Gastroesophageal sphincter (tissue), 4 donors: ENCODE results near the gene NR3C2. TPM values are rescaled to one million over a fixed set of nuclear protein-coding genes. Genes with fewer than 3 reads are reported as not detected.

Source experiments
- ATAC-seq: fragments of 150-250 bp; one replicate; pipeline ENCODE4 v1.9.1; 2016; ENCODE audit warnings: mild to moderate bottlenecking, moderate library complexity
- H3K27ac ChIP-seq, 4 donors: fragments of 200-600 bp; sonication (generic) in 3 of 4; 1 replicate in 3 of 4; 2 replicates in 1 of 4; pipeline ENCODE4 v1.5.1; 2016 to 2019
- H3K27me3 ChIP-seq: fragments of 200-600 bp; sonication (generic); one replicate; pipeline ENCODE4 v1.5.1; 2019
- H3K36me3 ChIP-seq, 2 donors: fragments of 200-600 bp; sonication (generic); one replicate each; pipeline ENCODE4 v1.5.1; 2019; ENCODE audit warnings: control low read depth in 1 of 2
- H3K4me1 ChIP-seq, 3 donors: fragments of 200-600 bp; sonication (generic); 1 replicate in 2 of 3; 2 replicates in 1 of 3; pipeline ENCODE4 v1.5.1; 2016 to 2019; ENCODE audit warnings: control low read depth in 2 of 3
- H3K4me3 ChIP-seq, 2 donors: fragments of 200-600 bp; sonication (generic); one replicate each; pipeline ENCODE4 v1.5.1; 2019; ENCODE audit warnings: mild to moderate bottlenecking in 1 of 2, moderate library complexity in 1 of 2
- H3K9me3 ChIP-seq, 3 donors: fragments of 200-600 bp; sonication (generic); one replicate each; pipeline ENCODE4 v1.5.1; 2017 to 2019; ENCODE audit warnings: control low read depth in 2 of 3
- CTCF ChIP-seq, 4 experiments: fragments of 200-600 bp in 2 of 4; fragments of 450-650 bp in 2 of 4; sonication (generic) in 1 of 4; IDR thresholded peaks; one replicate each; pipeline ENCODE4 v1.5.1; 2017 to 2019; ENCODE audit warnings: antibody characterized with exemption in 4 of 4, mild to moderate bottlenecking in 2 of 4, moderate library complexity in 2 of 4
- EP300 ChIP-seq: sonication (generic); formaldehyde crosslinking; IDR thresholded peaks from one replicate; pipeline ENCODE4 v1.6.1; 2017; ENCODE audit warnings: antibody characterized with exemption, mild to moderate bottlenecking
- POLR2A ChIP-seq, 2 donors: fragments of 450-650 bp; IDR thresholded peaks; one replicate each; pipeline ENCODE4 v1.6.1; 2017; ENCODE audit warnings: antibody characterized with exemption in 2 of 2, mild to moderate bottlenecking in 2 of 2, moderate library complexity in 1 of 2
- POLR2AphosphoS5 ChIP-seq: sonication (generic); formaldehyde crosslinking; IDR thresholded peaks from one replicate; pipeline ENCODE4 v1.6.1; 2017; ENCODE audit warnings: antibody characterized with exemption
- WGBS, 2 donors: methylation state at CpG; one replicate each; pipeline ENCODE4 v1.1.5; 2018; ENCODE audit warnings: low coverage in 1 of 2; 5-methylcytosine and 5-hydroxymethylcytosine counted together
- total RNA-seq, 4 donors: library from RNA; depleted of rRNA; stranded (reverse); fragments of >200 nt; gene quantifications; one replicate each; pipeline ENCODE4 v1.1.0, GENCODE V29; 2016

The NR3C2 gene
- total RNA-seq, 4 donors from 2014 or later = 11.6 to 15.9 (median 13.9) TPM

- no peak overlapping the region for H3K27ac ChIP-seq
- no peak overlapping the region for H3K4me3 ChIP-seq
- no peak for ATAC-seq
- TF ChIP-seq CTCF (IDR thresholded peaks at IDR 0.05) (no peak), POLR2AphosphoS5 (no peak), EP300 (no peak), POLR2A (IDR thresholded peaks at IDR 0.05) (no peak)
- H3K36me3 ChIP-seq = no peaks in the 10 kb centered on the region
- peaks cover 0 to 54% (median 0%) of the 10 kb centered on the region in 3 donors for H3K4me1 ChIP-seq
- H3K27me3 ChIP-seq = no peaks in the 10 kb centered on the region
- H3K9me3 ChIP-seq = no peaks in the 10 kb centered on the region
These were observed 156.2 kb downstream of the NR3C2 start for GRCh38 chr4:148286012-148286411.

GRCh38 chr4:148283665-148284064 lies 158.5 kb downstream of the NR3C2 start:
- Histone ChIP-seq H3K36me3 (no peaks in the 10 kb centered on the region), H3K9me3 (no peaks in the 10 kb centered on the region), H3K4me1 (peaks cover 0 to 44% (median 0%) of the 10 kb centered on the region in 3 donors), H3K27me3 (no peaks in the 10 kb centered on the region), H3K4me3 (no peak overlapping the region), H3K27ac (no peak overlapping the region)
- WGBS, 2 donors = 68 to 80% methylated on average over 2 to 3 of the region's 4 CpGs
- peak; percentile 43 for ATAC-seq
- TF ChIP-seq POLR2AphosphoS5 = no peak
- no peak for TF ChIP-seq CTCF (IDR thresholded peaks at IDR 0.05)
- no peak for TF ChIP-seq EP300
- TF ChIP-seq POLR2A (IDR thresholded peaks at IDR 0.05) = no peak

GRCh38 chr4:148278310-148278709 lies 163.9 kb downstream of the NR3C2 start:
- WGBS, 2 donors = 97 to 98% methylated on average over 9 of the region's 9 CpGs
- TF ChIP-seq EP300 = no peak
- no peak for TF ChIP-seq CTCF (IDR thresholded peaks at IDR 0.05)
- TF ChIP-seq POLR2AphosphoS5 = no peak
- TF ChIP-seq POLR2A (IDR thresholded peaks at IDR 0.05) = no peak
- Histone ChIP-seq H3K4me3 (no peak overlapping the region), H3K4me1 (peaks cover 0 to 34% (median 0%) of the 10 kb centered on the region in 3 donors), H3K9me3 (no peaks in the 10 kb centered on the region), H3K36me3 (no peaks in the 10 kb centered on the region), H3K27me3 (no peaks in the 10 kb centered on the region), H3K27ac (no peak overlapping the region)
- ATAC-seq = no peak

- Histone ChIP-seq H3K4me3 (no peak overlapping the region), H3K27ac (no peak overlapping the region), H3K4me1 (peaks cover 0 to 34% (median 3%) of the 10 kb centered on the region in 3 donors), H3K27me3 (no peaks in the 10 kb centered on the region), H3K36me3 (no peaks in the 10 kb centered on the region), H3K9me3 (no peaks in the 10 kb centered on the region)
- no peak for TF ChIP-seq POLR2AphosphoS5
- TF ChIP-seq CTCF (IDR thresholded peaks at IDR 0.05) = no peak
- TF ChIP-seq EP300 = no peak
- no peak for TF ChIP-seq POLR2A (IDR thresholded peaks at IDR 0.05)
- no peak for ATAC-seq
- WGBS, 2 donors = 85 to 92% methylated on average over 3 to 4 of the region's 4 CpGs
These were observed 166.9 kb downstream of the NR3C2 start for GRCh38 chr4:148275266-148275665.

GRCh38 chr4:148273501-148273986 lies 168.7 kb downstream of the NR3C2 start:
- ATAC-seq = no peak
- peaks cover 0 to 35% (median 3%) of the 10 kb centered on the region in 3 donors for H3K4me1 ChIP-seq
- H3K27me3 ChIP-seq = no peaks in the 10 kb centered on the region
- 28 to 46% methylated on average over 3 of the region's 3 CpGs for WGBS, 2 donors
- H3K4me3 ChIP-seq = no peak overlapping the region
- H3K9me3 ChIP-seq = no peaks in the 10 kb centered on the region
- H3K27ac ChIP-seq = no peak overlapping the region
- TF ChIP-seq POLR2AphosphoS5 (no peak), EP300 (no peak), CTCF (IDR thresholded peaks at IDR 0.05) (no peak), POLR2A (IDR thresholded peaks at IDR 0.05) (no peak)
- H3K36me3 ChIP-seq = no peaks in the 10 kb centered on the region
